Hematopoietic multipotent progenitor cell treated with erythropoietin and hydrocortisone succinate and interleukin-3 and kit ligand, for 17 days (in vitro differentiated cells): ENCODE measurements around the gene IRAK1.
A peak's percentile ranks its signal among the peaks of the same experiment; 100 is the strongest.

ENCODE experiments used
- DNase-seq: peaks from one replicate; pipeline ENCODE4 v3.0.0-alpha.2; 2015; ENCODE audit warnings: low spot score

The IRAK1 gene

DNA sequence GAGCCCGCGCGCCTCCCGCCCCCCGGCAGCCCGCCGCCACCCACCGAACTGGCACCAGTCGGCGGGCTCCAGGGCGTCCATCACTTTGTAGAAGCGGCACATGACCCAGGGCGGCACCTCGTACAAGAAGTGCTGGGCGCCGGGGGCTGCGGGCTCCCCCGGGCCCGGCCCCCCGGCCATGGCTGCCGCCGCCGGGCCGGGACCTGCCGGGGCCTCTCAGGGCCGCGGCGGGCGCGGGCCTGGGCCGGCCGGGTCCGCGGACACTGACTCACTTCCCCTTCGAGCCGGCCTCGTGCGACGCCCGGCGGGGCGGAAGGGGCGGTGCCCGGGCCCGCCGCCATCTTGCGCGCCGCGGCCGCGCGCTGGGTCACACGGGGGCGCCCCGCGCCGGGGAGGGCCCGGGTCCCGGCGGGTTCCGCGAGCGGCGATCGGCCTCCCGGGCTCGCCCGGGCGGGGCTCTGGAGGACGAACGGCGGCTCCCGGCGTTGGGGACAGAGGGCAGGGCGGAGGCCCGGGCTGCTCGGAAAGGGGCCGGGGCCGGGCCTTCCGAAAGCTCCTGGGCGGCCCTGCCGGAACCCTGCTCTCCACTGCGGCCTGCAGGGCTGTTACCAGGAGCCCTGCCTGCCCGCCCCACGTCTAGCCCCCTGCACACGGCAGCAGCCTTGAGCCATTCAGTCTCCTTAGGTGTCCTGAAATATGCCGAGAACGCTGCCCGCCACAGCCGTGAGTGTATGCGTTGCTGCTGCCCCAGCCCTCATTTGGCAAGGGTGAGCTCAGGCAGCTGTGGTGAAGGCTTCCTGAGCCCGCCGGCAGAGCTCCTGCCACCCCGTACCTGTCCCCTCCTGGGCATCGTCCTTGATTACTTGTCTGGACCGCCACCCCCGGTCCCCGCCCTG is at the start of gene IRAK1:
Gene IRAK1, minus strand, starts transcription at position 270 of the 896 bp plus-strand sequence. Its CDS starts 90 bp downstream, at position 180.
- DNase-seq, result peak; percentile 65

DNA sequence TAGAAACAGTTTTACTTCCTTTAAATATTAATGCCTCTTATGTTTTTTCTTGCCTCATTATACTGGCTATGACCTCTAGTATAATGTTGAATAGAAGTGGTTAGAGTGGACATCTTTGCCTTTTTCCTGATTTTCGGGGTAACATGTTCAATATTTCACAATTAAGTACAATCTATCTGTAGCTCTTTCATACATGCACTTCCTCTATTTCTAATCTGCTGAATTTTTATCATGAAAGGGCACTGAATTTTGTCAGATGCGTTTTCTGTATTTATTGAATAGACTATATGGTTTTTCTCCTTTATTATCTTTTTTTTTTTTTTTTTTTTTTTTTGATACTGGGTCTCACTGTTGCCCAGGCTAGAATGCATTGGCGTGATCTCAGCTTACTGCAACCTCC is 48.9 kb upstream of the IRAK1 start:
- DNase-seq, result no peak

DNA sequence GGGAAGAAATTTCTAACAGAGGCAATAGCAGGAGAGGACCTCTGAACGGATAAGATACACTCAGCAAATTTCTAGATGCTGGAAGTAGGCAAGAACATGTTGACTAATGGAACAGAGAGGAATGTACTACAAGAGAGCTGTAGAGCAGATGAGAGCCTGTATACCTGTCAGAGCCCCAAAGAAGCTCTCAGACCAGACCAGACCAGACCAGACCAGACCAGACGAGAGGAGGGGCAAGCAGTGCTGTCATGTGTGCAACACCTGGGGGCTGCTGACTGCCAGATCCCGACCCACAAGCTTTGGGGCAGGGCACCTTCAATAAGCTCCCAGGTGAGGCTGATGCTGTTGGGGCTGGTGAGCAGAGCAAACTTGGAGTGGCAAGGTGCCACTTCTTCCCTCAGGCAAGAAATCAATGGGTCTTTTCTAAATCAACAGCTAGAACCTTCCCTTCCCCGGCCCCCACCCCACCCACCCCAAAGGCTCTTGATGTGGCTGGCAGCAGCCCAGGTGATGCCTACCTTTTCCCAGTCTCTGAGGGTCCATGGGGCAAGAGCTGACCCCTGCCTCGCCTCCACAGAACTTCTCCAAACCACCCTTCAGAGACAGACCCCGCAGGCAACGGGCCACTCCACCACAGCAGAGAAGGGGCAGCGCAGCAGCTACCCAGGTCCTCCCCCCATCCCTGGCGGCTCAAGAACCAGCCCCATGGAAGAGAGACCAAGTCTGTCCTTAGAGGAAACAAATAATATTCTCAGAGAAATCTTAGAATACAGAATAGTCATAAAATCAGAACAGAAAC is 45.1 kb upstream of the IRAK1 start:
- no peak for DNase-seq

- DNase-seq, result no peak
Observed at GRCh38 chrX:154063234-154063633, 43.5 kb upstream of the IRAK1 start.

DNA sequence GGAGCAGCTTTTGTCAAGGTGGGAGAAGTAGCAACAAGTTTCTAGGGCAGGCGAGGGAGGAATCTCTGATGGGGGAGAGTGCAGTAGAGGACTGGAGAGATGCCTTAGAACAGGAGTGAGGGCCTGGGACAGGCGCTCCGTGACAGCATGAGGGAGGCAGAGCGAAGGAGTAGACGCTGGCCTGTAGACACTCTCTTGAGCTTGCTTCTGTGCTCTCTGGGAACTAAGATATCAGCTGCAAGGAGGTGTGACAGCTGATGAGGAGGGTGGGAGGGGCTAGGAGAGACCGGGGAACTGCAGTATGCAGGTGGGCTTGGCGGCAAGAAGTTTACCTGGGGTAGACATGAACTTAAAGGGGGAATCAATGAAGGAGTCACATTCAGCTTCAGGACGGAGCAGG is 42.1 kb upstream of the IRAK1 start:
- DNase-seq, result no peak

- no peak for DNase-seq
Observed at GRCh38 chrX:154059729-154060245, 40.1 kb upstream of the IRAK1 start.

DNA sequence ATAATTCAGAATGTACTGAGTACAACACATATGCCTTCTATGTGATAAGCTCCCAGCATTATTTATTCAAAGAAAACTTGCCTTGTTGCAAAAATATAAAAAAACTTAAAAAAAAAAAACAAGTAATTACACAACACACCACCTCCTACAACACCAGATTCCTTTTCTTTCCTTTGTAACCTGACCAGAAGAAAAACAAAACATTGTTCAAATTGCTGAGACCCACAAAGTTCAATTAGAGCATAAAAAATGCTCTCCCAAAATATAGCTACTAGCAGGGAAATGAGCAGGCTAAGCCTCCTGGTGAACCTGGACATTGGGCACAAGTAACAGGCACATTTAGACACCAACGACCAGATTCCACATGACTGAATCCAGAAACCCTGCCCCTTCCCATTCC is 39.5 kb upstream of the IRAK1 start:
- DNase-seq, result no peak

- DNase-seq, result no peak
Observed at GRCh38 chrX:154058214-154058997, 38.7 kb upstream of the IRAK1 start.

- no peak for DNase-seq
Observed at GRCh38 chrX:154057791-154058190, 38.1 kb upstream of the IRAK1 start.

GRCh38 chrX:154056770-154057241 is 37.1 kb upstream of the IRAK1 start:
- DNase-seq, result no peak

DNA sequence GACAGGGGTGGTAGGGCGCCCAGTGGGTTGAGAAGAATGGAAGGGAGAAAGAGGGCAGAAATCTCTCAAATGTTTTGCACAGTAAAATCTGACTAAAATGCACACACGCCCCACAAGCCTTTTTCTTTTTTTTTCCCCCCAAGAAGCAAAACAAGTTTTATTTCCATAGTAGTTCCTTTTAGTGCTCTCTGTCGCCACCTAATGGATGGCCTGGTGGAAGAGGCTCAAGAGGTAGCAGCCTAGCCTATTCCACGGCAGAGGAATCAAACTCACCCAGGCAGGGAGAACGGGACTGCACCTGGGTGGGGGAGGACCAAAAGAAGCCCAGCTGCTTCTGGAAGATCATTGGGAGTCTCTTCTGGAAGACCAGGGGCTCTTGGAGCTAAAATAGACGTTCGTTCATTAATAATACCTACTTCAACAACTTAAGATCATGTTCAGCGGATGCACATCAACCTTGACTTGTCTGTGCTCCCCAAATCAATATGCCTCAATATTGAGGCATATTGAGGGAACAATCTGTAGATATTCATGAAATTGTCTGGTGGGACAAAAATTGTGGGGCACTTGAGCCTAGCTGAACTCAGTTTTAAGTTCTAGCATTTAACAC is 31.6 kb upstream of the IRAK1 start:
- peak; percentile 76 for DNase-seq

DNA sequence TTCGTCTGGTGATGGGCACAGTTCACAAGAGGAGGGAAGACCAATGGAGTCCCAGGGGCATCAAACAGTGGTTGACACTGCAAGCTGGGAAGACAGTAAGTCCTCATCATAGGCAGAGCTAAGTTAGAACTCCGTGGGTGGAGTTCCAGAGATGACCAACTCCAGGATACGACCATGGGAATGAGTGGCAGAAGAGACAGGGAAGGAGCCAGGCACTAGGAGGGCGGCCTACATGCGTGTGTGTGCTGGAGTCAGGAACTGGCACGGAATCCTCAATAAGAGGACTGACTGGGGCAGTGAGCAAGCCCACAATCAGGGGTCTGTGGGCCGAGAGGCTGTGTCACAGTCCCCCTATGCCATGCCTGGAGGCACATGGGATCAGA is 30.4 kb upstream of the IRAK1 start:
- no peak for DNase-seq

- no peak for DNase-seq
Observed at GRCh38 chrX:154049209-154050112, 29.8 kb upstream of the IRAK1 start.

DNA sequence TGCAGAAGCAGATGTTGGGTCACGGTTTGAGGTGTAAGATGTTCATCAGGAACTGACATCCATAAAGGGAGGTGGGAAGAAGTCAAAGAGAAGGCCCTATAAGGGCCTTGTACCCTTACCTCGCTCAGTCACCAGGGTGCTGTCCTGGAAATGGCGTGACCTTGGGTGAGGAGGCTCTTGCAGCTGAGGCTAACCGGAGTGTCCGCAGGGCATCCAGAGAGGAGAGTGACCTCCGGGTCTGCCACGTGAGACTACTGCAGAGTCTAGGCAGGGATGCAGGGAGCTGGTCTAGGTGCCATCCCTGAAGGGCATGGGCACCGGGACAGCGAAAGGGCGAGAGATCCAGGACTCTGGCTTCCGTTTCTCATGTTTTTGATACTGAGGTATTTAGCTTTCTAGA is 28.7 kb upstream of the IRAK1 start:
- no peak for DNase-seq

- no peak for DNase-seq
Observed at GRCh38 chrX:154046940-154047610, 27.4 kb upstream of the IRAK1 start.

DNA sequence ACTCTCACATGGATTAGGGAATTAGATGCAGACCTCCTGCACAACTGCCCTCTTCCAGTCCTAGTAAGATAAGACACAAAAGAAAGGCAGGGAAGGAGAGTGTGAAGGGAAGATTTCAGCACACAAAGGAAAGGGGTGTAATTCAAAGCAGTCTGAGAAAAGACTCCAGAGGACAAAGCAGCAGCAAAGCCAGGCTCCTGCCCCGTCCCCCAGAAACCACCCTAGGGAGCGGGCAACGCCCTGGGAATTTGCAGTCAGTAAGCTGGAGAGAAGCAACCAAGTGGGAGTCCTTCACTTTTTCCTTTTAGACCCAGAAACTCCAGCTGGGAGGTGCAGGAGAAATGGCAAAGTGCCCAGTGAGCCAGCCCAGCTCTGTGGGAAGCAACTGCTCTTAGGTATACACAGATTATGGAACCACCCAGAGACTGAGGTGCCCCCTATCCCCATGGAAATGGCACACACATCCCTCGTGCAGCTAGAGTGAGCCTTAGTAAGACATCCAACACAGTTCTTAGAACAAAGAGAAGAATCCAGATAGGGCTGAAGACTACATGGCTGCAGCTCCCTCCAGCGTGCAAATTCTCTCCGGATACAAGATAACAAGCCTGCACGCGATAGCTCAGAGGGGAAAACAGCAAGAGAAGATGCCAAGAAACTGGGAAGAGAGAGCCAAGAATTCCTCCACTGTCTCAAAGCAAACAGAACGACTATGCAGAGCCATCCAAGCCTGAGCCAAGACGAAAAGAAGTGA is 26.5 kb upstream of the IRAK1 start:
- no peak for DNase-seq

DNA sequence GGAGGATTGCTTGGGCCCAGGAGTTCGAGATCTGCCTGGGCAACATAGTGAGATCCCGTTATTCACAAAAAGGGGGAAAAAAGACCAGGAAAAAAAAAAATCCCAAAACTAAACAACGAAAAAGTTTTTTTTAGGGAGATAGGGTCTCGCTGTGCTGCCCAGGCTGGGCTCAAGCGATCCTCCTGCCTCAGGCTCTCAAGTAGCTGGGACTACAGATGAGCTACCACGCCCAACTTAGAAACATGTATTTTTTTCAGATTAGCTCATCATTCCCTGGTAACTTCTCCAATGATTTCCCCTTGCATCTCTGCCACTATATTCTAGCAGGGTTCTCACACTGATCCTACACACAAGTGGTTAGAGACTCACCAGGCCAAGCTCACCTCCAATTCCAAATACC is 24.4 kb upstream of the IRAK1 start:
- DNase-seq, result no peak

GRCh38 chrX:154043003-154043763 is 23.5 kb upstream of the IRAK1 start:
- no peak for DNase-seq
